ENCODE data around the gene NCAM2. TPM values are rescaled to one million over a fixed set of nuclear protein-coding genes. Genes with fewer than 3 reads are reported as not detected.

Gene NCAM2
- total and polyA plus RNA-seq, 2 of the 4 experiments (the other 2 are of a cell fraction): 2.7 to 5.0 TPM

DNA sequence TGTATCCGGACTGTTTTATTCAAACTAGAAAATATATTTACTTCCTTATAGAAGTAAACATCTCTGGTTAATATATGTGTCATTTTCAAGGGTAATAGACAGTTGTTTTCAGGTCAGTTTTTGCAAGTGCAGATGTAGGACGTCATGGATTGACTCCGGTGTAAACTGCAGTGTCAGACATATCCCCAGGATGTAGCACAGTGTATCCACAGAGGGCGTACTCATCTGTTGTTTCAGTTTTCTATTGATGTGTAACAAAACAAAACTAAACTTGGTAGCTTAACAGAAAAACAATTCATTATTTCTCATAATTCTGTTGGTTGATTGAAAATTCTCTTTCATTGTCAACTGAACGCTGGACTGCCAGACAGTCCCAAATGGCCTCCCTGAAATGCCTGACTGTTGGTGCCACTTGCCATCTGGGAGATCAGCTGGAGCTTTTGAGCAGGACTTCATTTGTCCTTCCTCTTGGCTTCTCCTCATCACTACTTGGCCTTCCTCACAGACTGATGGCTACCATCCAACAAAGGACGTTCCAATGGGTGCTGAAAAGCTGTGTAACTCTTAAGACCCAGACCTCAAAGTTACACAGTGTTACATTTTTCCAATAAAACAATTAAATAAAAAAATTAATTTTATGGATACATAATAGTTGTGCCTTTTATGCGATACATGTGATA, 181.6 kb downstream of the NCAM2 start:
- 70% methylated on average over 2 of the region's 7 CpGs; no CpG with 5 or more reads in 1 of the 2 experiments for WGBS, 2 experiments (ENCODE audit: extremely low coverage in 2 of 2, insufficient read length in 1 of 2)
- Histone ChIP-seq H3K9me1 (ENCODE audit: insufficient read depth, low read length) (no peaks in the 10 kb centered on the region), H4K91ac (ENCODE audit: insufficient read depth, low read depth, low read length) (no peak overlapping the region), H2AFZ (replicated peaks; ENCODE audit: low read length, poor library complexity) (no peak overlapping the region), H4K5ac (ENCODE audit: low read depth, low read length) (no peak overlapping the region), H2AK9ac (replicated peaks; ENCODE audit: low read depth, low read length, poor library complexity) (no peak overlapping the region), H3K4me2 (ENCODE audit: low read depth, low read length) (no peak overlapping the region), H4K8ac (ENCODE audit: low read depth in 2 of 2, low read length in 2 of 2) (no peak overlapping the region), H2BK20ac (ENCODE audit: low read depth, low read length) (0 out of 2 replicates have a peak overlapping the region, but pooled peaks have one; percentile 9), H3K23ac (ENCODE audit: low read depth, low read length) (no peak overlapping the region), H3K56ac (ENCODE audit: extremely low read depth, insufficient read depth, low read length) (no peak overlapping the region), H3K14ac (replicated peaks; ENCODE audit: low read depth, low read length) (no peak overlapping the region), H3K79me1 (ENCODE audit: low read depth in 1 of 2, low read length in 2 of 2) (no peaks in the 10 kb centered on the region), H3K9ac (ENCODE audit: low read depth, low read length) (no peak overlapping the region), H2BK15ac (ENCODE audit: low read depth, low read length) (peak overlapping the region; percentile 77; the same call in 2 of the 3 replicates), H3K4me3 (ENCODE audit: insufficient read depth, low read depth, low read length) (no peak overlapping the region), H3K18ac (ENCODE audit: low read depth, low read length) (no peak overlapping the region), H4K20me1 (ENCODE audit: insufficient read depth, low read length) (no peaks in the 10 kb centered on the region), H2BK120ac (ENCODE audit: low read depth, low read length) (peak overlapping the region; percentile 26; the same call in 1 of the 2 replicates), H3K27me3 (ENCODE audit: control insufficient read depth, insufficient read depth, low read length) (no peaks in the 10 kb centered on the region), H3K27ac (ENCODE audit: insufficient read depth, low read length) (no peak overlapping the region), H3K4ac (ENCODE audit: low read depth, low read length) (no peak overlapping the region), H2BK5ac (ENCODE audit: low read depth, low read length, poor library complexity, severe bottlenecking) (no peak overlapping the region), H3K9me3 (ENCODE audit: control insufficient read depth, insufficient read depth, low read length) (no peaks in the 10 kb centered on the region), H3K4me1 (ENCODE audit: control insufficient read depth, insufficient read depth, low read length) (peaks cover 3% of the 10 kb centered on the region; the same call in 1 of the 2 replicates), H3K36me3 (ENCODE audit: control insufficient read depth, insufficient read depth, low read length) (no peaks in the 10 kb centered on the region), H2AK5ac (ENCODE audit: low read depth, low read length) (no peak overlapping the region)
- BruUV-seq (replicated peaks): no TSS peak
- intact Hi-C loops (cut with micrococcal nuclease) (no loop called here), in situ Hi-C loops (cut with MboI; ENCODE audit: low sequenced_read_pairs) (no loop called here), dilution Hi-C loops (cut with HindIII; ENCODE audit: low sequenced_read_pairs, unreplicated experiment) (no loop called here)
- TF ChIP-seq BHLHE40 (IDR thresholded peaks at IDR 0.05; ENCODE audit: low read depth, low read length): no peak
- ChIA-PET CTCF (interaction anchor here (0.6 kb wide), 1 partner anchor 14 kb away, joined by 3 read pairs; no protein-coding TSS in a partner anchor), POLR2A (ENCODE audit: unreplicated experiment) (no interaction called here)
- DNase-seq: no peak
- no peak for ATAC-seq (ENCODE audit: low read depth)
